Common myeloid progenitor, CD34-positive (primary cell): ENCODE measurements around the gene VIPR1.

Source experiments
- CTCF ChIA-PET: fragments of 350-600 bp; sonication (Branson Sonifier 250); formaldehyde crosslinking; loops from one replicate; lab custom pipeline; 2021; ENCODE audit warnings: antibody characterized with exemption; lab: Charles Lee
- POLR2A ChIA-PET: fragments of 350-600 bp; sonication (Branson Sonifier 250); formaldehyde crosslinking; loops from one replicate; lab custom pipeline; 2021; ENCODE audit warnings: antibody characterized with exemption; lab: Charles Lee
- DNase-seq, 3 donors: peaks; one replicate each; pipeline versions ENCODE4 v3.0.0 to v3.0.0-alpha.2; 2013
- H3K27ac ChIP-seq, 2 experiments: 1 replicate in 1 of 2; 2 replicates in 1 of 2; pipeline ENCODE4 v1.7.0; 2013; ENCODE audit warnings: inconsistent platforms in 2 of 2, low read length in 2 of 2, mild to moderate bottlenecking in 2 of 2, low read depth in 1 of 2, moderate library complexity in 1 of 2; ENCODE audit not compliant: severe bottlenecking in 2 of 2, insufficient read depth in 1 of 2, poor library complexity in 1 of 2
- H3K27me3 ChIP-seq, 5 experiments: replicated peaks in 2 of 5; 1 replicate in 3 of 5; 2 replicates in 2 of 5; pipeline versions ENCODE4 v1.6.1 to v1.7.0; 2013; ENCODE audit warnings: low read length in 4 of 5, mild to moderate bottlenecking in 2 of 5, moderate library complexity in 2 of 5, inconsistent platforms in 1 of 5; ENCODE audit not compliant: insufficient read depth in 5 of 5, control insufficient read depth in 4 of 5
- H3K36me3 ChIP-seq, 4 experiments: 1 replicate in 2 of 4; 2 replicates in 2 of 4; pipeline versions ENCODE4 v1.6.1 to v1.7.0; 2013; ENCODE audit warnings: low read length in 3 of 4, control low read depth in 1 of 4, mild to moderate bottlenecking in 1 of 4; ENCODE audit not compliant: control insufficient read depth in 4 of 4, insufficient read depth in 4 of 4
- H3K4me1 ChIP-seq, 4 experiments: 1 replicate in 3 of 4; 2 replicates in 1 of 4; pipeline versions ENCODE4 v1.6.1 to v1.7.1; 2013; ENCODE audit warnings: low read length in 3 of 4, mild to moderate bottlenecking in 3 of 4, control low read depth in 1 of 4, inconsistent platforms in 1 of 4, moderate library complexity in 1 of 4; ENCODE audit not compliant: control insufficient read depth in 4 of 4, insufficient read depth in 4 of 4; ENCODE audit errors: control extremely low read depth in 1 of 4
- H3K4me3 ChIP-seq, 7 experiments: 1 replicate in 4 of 7; 2 replicates in 3 of 7; pipeline versions ENCODE4 v1.5.1 to v1.7.0; 2013; ENCODE audit warnings: mild to moderate bottlenecking in 7 of 7, low read length in 6 of 7, moderate library complexity in 6 of 7, inconsistent platforms in 2 of 7, low read depth in 2 of 7, control low read depth in 1 of 7; ENCODE audit not compliant: insufficient read depth in 4 of 7, control insufficient read depth in 1 of 7; ENCODE audit errors: extremely low read depth in 1 of 7
- H3K9me3 ChIP-seq, 5 experiments: 1 replicate in 4 of 5; 2 replicates in 1 of 5; pipeline versions ENCODE4 v1.6.1 to v1.7.1; 2013; ENCODE audit warnings: low read length in 4 of 5, mild to moderate bottlenecking in 2 of 5, inconsistent platforms in 1 of 5, low read depth in 1 of 5, moderate library complexity in 1 of 5; ENCODE audit not compliant: control insufficient read depth in 4 of 5, insufficient read depth in 2 of 5; ENCODE audit errors: control extremely low read depth in 1 of 5
- WGBS: methylation state at CpG from one replicate; pipeline ENCODE4 v1.1.5; 2013; ENCODE audit not compliant: insufficient coverage; 5-methylcytosine and 5-hydroxymethylcytosine counted together

VIPR1 gene

GRCh38 chr3:42510325-42510724 is 7.9 kb downstream of the VIPR1 start:
- Histone ChIP-seq H3K27me3 (no peaks in the 10 kb centered on the region), H3K4me3 (no peak overlapping the region), H3K9me3 (no peaks in the 10 kb centered on the region), H3K27ac (no peak overlapping the region), H3K4me1 (peaks cover 0 to 36% (median 14%) of the 10 kb centered on the region in 4 experiments), H3K36me3 (no peaks in the 10 kb centered on the region)
- ChIA-PET CTCF (interaction anchor here (0.8 to 1.0 kb wide), 2 partner anchors 9 kb away, joined by 3 to 4 read pairs; no protein-coding TSS in a partner anchor), POLR2A (no interaction called here)
- no peak for DNase-seq
- 100% methylated on average over 3 of the region's 4 CpGs for WGBS

GRCh38 chr3:42511201-42511600 is 8.8 kb downstream of the VIPR1 start:
- no peaks in the 10 kb centered on the region for H3K27me3 ChIP-seq
- DNase-seq, result no peak
- H3K4me3 ChIP-seq, result no peak overlapping the region
- WGBS, result 100% methylated on average over 1 of the region's 1 CpG
- H3K36me3 ChIP-seq, result no peaks in the 10 kb centered on the region
- CTCF ChIA-PET, result interaction anchor here (0.8 to 1.6 kb wide), 3 partner anchors 8 to 22 kb away, joined by 3 to 4 read pairs (median 4); no protein-coding TSS in a partner anchor
- POLR2A ChIA-PET, result no interaction called here
- no peaks in the 10 kb centered on the region for H3K9me3 ChIP-seq
- H3K27ac ChIP-seq, result no peak overlapping the region
- peaks cover 0 to 34% (median 14%) of the 10 kb centered on the region in 4 experiments for H3K4me1 ChIP-seq

- Histone ChIP-seq H3K4me3 (no peak overlapping the region), H3K9me3 (no peaks in the 10 kb centered on the region), H3K27ac (no peak overlapping the region), H3K27me3 (no peaks in the 10 kb centered on the region), H3K36me3 (no peaks in the 10 kb centered on the region), H3K4me1 (peaks cover 0 to 34% (median 14%) of the 10 kb centered on the region in 4 experiments)
- ChIA-PET POLR2A (no interaction called here), CTCF (interaction anchor here (0.8 to 2.6 kb wide), 5 partner anchors 9 to 35 kb away, joined by 3 to 5 read pairs (median 4); partner anchors contain the start of gene VIPR1)
- peak in 2 of 3 donors; percentile 22 to 28 for DNase-seq
- 63% methylated on average over 1 of the region's 2 CpGs for WGBS
These were observed 9.3 kb downstream of the VIPR1 start for GRCh38 chr3:42511736-42512135.

- H3K36me3 ChIP-seq, result no peaks in the 10 kb centered on the region
- H3K27ac ChIP-seq, result no peak overlapping the region
- H3K4me1 ChIP-seq, result peaks cover 0 to 22% (median 6%) of the 10 kb centered on the region in 4 experiments
- 100% methylated on average over 3 of the region's 3 CpGs for WGBS
- no peak for DNase-seq
- H3K9me3 ChIP-seq, result no peaks in the 10 kb centered on the region
- no peaks in the 10 kb centered on the region for H3K27me3 ChIP-seq
- ChIA-PET CTCF (interaction anchor here (1.1 to 2.6 kb wide), 5 partner anchors 8 to 34 kb away, joined by 3 to 5 read pairs (median 4); partner anchors contain the start of gene VIPR1), POLR2A (no interaction called here)
- no peak overlapping the region for H3K4me3 ChIP-seq
These were observed 10.7 kb downstream of the VIPR1 start for GRCh38 chr3:42513121-42513520.

- Histone ChIP-seq H3K27ac (no peak overlapping the region), H3K9me3 (no peaks in the 10 kb centered on the region), H3K4me1 (peaks cover 0 to 18% (median 6%) of the 10 kb centered on the region in 4 experiments), H3K4me3 (no peak overlapping the region), H3K27me3 (no peaks in the 10 kb centered on the region), H3K36me3 (no peaks in the 10 kb centered on the region)
- ChIA-PET POLR2A (no interaction called here), CTCF (interaction anchor here (1.1 to 2.6 kb wide), 4 partner anchors 8 to 12 kb away, joined by 3 to 5 read pairs (median 4); no protein-coding TSS in a partner anchor)
- no peak for DNase-seq
- 98% methylated on average over 6 of the region's 6 CpGs for WGBS
These were observed 11.1 kb downstream of the VIPR1 start for GRCh38 chr3:42513521-42513920.

GRCh38 chr3:42514876-42515275 is 12.4 kb downstream of the VIPR1 start:
- POLR2A ChIA-PET, result no interaction called here
- H3K4me3 ChIP-seq, result no peak overlapping the region
- CTCF ChIA-PET, result interaction anchor here (1.0 to 1.6 kb wide), 3 partner anchors 13 to 22 kb away, joined by 3 to 4 read pairs (median 3); no protein-coding TSS in a partner anchor
- no peaks in the 10 kb centered on the region for H3K27me3 ChIP-seq
- H3K36me3 ChIP-seq, result no peaks in the 10 kb centered on the region
- 89% methylated on average over 3 of the region's 4 CpGs for WGBS
- H3K4me1 ChIP-seq, result peaks cover 0 to 12% (median 6%) of the 10 kb centered on the region in 4 experiments
- no peak overlapping the region for H3K27ac ChIP-seq
- no peaks in the 10 kb centered on the region for H3K9me3 ChIP-seq
- DNase-seq, result no peak

- H3K27ac ChIP-seq, result no peak overlapping the region
- no peaks in the 10 kb centered on the region for H3K9me3 ChIP-seq
- WGBS, result 99% methylated on average over 11 of the region's 12 CpGs
- DNase-seq, result no peak
- H3K4me3 ChIP-seq, result no peak overlapping the region
- POLR2A ChIA-PET, result no interaction called here
- CTCF ChIA-PET, result interaction anchor here (1.2 kb wide), 1 partner anchor 22 kb away, joined by 3 read pairs; no protein-coding TSS in a partner anchor
- no peaks in the 10 kb centered on the region for H3K36me3 ChIP-seq
- H3K4me1 ChIP-seq, result peaks cover 0 to 17% (median 11%) of the 10 kb centered on the region in 4 experiments
- no peaks in the 10 kb centered on the region for H3K27me3 ChIP-seq
These were observed 13.0 kb downstream of the VIPR1 start for GRCh38 chr3:42515391-42515916.
